Effector memory CD8-positive, alpha-beta T cell (primary cell): ENCODE results near the gene WNK2.

Experiments
- ATAC-seq: fragments of 150-1000 bp; cut with Tn5 transposase; replicated peaks from 2 replicates; pipeline ENCODE4 v1.10.0; 2021; ENCODE audit warnings: mild to moderate bottlenecking, moderate library complexity
- DNase-seq, 3 experiments: peaks; one replicate each; pipeline ENCODE4 v3.0.0; 2021
- H3K27ac Mint-ChIP-seq, 2 donors: one replicate each; pipeline ENCODE4 v1.8.0; 2022; ENCODE audit warnings: mild to moderate bottlenecking in 2 of 2, mixed read lengths in 2 of 2, moderate library complexity in 2 of 2
- H3K27me3 Mint-ChIP-seq, 2 donors: one replicate each; pipeline ENCODE4 v1.8.0; 2022; ENCODE audit warnings: mixed read lengths in 2 of 2
- H3K36me3 Mint-ChIP-seq: one replicate; pipeline ENCODE4 v1.8.0; 2022; ENCODE audit warnings: mild to moderate bottlenecking, moderate library complexity, mixed read lengths; ENCODE audit not compliant: insufficient read depth
- H3K4me1 Mint-ChIP-seq, 2 donors: one replicate each; pipeline ENCODE4 v1.8.0; 2022; ENCODE audit warnings: low read depth in 2 of 2, mixed read lengths in 2 of 2
- H3K4me3 Mint-ChIP-seq, 2 donors: one replicate each; pipeline ENCODE4 v1.8.0; 2022; ENCODE audit warnings: mild to moderate bottlenecking in 2 of 2, mixed read lengths in 2 of 2, moderate library complexity in 2 of 2
- H3K9me3 Mint-ChIP-seq, 2 donors: one replicate each; pipeline ENCODE4 v1.8.0; 2022; ENCODE audit warnings: mixed read lengths in 2 of 2

The WNK2 gene

GRCh38 chr9:93193388-93194220 lies 9.7 kb downstream of the WNK2 start:
- H3K4me1 Mint-ChIP-seq = no peaks in the 10 kb centered on the region
- H3K27ac Mint-ChIP-seq = peak overlapping the region in 1 of 2 donors; percentile 44
- H3K9me3 Mint-ChIP-seq = peaks cover 0 to 2% of the 10 kb centered on the region in 2 donors
- no peak for ATAC-seq
- DNase-seq = no peak
- no peak overlapping the region for H3K4me3 Mint-ChIP-seq
- H3K27me3 Mint-ChIP-seq = peaks cover 0 to 33% of the 10 kb centered on the region in 2 donors
- H3K36me3 Mint-ChIP-seq = no peaks in the 10 kb centered on the region

DNA sequence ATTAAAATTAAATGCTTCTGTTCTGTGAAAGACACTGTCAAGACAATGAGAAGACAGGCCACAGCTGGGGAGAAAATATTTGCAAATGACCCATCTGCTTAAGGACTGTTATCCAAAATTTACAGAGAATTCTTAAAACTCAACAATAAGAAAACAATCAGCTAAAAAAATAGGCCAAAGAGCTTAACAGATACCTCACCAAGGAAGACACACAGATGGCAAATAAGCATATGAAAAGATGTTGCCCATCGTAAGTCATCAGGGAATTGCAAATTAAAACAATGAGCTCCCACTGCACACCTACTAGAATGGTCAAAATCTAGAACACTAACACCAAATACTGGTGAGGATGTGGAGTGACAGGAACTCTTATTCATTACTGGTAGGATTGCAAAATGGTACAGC lies 10.3 kb downstream of the WNK2 start:
- no peaks in the 10 kb centered on the region for H3K4me1 Mint-ChIP-seq
- DNase-seq (no peak), ATAC-seq (no peak)

GRCh38 chr9:93194641-93195040 lies 10.7 kb downstream of the WNK2 start:
- Mint-ChIP-seq H3K27me3 (peaks cover 0 to 23% of the 10 kb centered on the region in 2 donors), H3K4me3 (no peak overlapping the region)
- no peak for ATAC-seq

More for the DNA sequence above, 10.3 kb downstream of the WNK2 start:
- peaks cover 0 to 27% of the 10 kb centered on the region in 2 donors for H3K27me3 Mint-ChIP-seq
- peak overlapping the region in 1 of 2 donors; percentile 44 for H3K27ac Mint-ChIP-seq
- peaks cover 0 to 2% of the 10 kb centered on the region in 2 donors for H3K9me3 Mint-ChIP-seq
- H3K4me3 Mint-ChIP-seq = no peak overlapping the region
- H3K36me3 Mint-ChIP-seq = no peaks in the 10 kb centered on the region

DNA sequence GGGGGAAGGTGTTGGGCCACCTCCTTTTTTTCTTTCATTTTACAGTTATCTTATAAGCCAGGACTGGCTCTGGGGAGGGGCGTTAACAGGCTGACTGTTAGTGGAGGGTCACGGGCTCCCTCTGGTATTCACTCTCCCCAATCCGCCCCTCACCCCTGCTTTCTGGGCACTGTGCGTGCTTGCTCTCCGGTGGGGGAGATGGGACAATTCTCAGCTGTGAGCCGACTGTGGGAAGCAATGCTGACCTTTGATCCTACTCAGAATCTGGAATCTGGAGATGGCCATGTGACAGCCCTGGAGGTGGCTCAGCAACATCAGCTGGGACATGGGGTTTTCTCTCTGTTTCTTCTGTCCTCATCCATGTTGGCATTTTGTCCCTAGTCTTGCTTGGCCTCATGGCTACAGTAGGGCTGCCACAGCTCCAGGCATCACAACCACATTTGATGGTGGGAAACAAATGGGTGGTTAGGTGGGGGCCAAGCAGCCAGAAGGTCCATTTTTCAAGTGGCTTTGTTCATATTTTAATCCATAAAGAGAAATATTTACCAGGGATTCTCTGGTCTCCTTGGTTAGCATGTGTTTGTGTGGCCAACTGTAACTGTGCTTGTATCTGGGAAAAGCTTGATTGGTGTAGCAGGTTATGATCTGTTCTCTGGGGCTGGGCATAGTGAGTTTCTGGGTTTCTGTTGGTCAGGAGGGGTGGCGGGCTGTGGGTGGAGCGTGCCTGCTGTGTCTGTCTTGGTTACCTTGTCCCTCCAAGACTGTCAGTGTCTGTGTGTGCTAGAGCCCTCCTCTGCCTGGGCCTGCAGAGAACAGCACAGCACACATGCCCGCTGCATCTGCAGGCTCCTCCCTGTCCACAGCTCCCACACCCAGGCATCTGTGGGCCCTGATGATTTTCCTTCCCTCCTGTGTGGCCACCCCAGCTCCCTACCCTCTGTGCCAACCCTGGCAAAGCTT lies 12.4 kb downstream of the WNK2 start:
- Mint-ChIP-seq H3K4me1 (no peaks in the 10 kb centered on the region), H3K27ac (peak overlapping the region in 1 of 2 donors; percentile 1), H3K27me3 (peaks cover 0 to 12% of the 10 kb centered on the region in 2 donors), H3K9me3 (peaks cover 0 to 2% of the 10 kb centered on the region in 2 donors), H3K36me3 (no peaks in the 10 kb centered on the region), H3K4me3 (no peak overlapping the region)
- DNase-seq = no peak
- no peak for ATAC-seq

More at GRCh38 chr9:93194641-93195040, 10.7 kb downstream of the WNK2 start:
- Mint-ChIP-seq H3K9me3 (peaks cover 0 to 2% of the 10 kb centered on the region in 2 donors), H3K27ac (no peak overlapping the region), H3K36me3 (no peaks in the 10 kb centered on the region), H3K4me1 (no peaks in the 10 kb centered on the region)
- no peak for DNase-seq

- Mint-ChIP-seq H3K4me3 (no peak overlapping the region), H3K9me3 (peaks cover 0 to 2% of the 10 kb centered on the region in 2 donors), H3K27ac (no peak overlapping the region), H3K27me3 (no peaks in the 10 kb centered on the region), H3K36me3 (no peaks in the 10 kb centered on the region), H3K4me1 (no peaks in the 10 kb centered on the region)
- DNase-seq = no peak
- ATAC-seq = no peak
Observed at GRCh38 chr9:93197670-93198069, 13.7 kb downstream of the WNK2 start.

DNA sequence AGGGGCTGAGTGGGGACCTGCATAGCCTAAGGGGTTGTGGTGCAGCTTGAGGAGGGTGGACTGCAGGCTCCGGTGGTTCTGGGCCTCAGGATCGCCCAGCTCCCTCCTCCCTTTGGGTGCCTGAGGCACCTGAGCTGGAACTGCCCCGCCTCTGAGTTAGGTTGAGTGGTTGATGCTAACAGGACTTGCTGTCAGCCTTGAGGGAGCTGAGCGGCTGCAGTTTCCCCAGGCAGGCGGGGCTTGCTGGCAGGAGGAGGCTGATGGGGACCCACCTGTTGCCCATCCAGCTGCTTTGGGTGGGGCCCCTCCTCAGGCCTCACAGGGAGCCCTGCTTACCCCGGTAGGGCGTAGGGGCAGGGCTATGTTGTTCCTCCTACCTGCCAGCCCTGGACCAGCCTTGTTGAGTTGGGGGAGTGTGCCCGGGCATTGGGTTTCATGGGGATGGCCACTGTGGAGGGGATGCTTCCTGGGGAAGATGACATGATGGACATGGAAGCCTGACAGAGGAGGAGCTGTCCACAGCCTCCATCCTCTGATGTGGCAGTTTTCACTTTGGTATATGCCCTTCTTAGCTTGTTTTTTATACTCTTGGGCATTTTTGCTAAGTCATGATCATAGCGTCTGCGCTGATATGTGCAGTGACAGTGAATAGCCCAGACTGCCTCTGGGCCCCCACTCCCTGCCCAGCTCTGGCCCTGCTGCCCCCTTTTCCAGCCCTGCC lies 14.3 kb downstream of the WNK2 start:
- Mint-ChIP-seq H3K27me3 (peaks cover 0 to 3% of the 10 kb centered on the region in 2 donors), H3K27ac (no peak overlapping the region), H3K36me3 (no peaks in the 10 kb centered on the region), H3K4me3 (no peak overlapping the region), H3K4me1 (peaks cover 2 to 3% of the 10 kb centered on the region in 2 donors), H3K9me3 (peaks cover 0 to 2% of the 10 kb centered on the region in 2 donors)
- no peak for DNase-seq
- no peak for ATAC-seq

DNA sequence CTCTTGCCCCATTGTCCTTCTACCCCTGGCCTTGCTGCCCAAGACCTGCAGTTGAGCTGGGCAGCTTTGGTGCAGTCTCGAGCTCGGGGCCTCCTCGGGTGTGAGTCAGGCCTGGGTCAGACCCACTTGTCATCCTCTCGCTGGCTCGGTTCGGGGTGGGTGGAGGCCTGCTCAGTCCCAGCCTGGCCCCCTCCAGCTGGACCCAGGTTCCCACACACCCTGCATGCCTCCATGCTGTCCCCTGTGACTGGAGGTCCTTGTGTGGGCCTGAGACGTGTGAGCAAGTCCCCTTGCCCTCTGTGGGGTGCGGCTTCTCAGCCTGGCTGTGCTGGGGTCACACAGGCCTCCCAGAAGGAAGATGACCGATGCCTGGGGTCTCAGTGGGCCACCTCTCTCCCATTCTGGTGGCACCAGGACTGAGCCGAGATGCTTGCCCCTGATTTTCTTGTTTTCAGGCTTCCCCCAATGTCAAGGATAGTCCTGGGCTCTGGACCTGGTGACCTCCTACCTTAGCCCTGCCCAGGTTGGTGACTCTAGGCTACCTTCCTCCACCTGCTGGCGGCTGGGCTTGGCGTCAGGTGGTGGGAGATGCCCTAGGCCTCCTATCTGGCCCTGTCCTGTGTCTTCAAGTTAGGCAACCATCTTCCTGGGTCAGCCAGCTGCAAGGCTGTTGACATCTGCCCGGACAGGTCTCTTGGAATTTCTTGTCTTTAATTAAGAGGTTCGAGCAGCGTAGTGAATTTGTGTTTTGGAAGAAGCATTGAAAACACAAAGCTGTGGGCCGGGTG lies 15.1 kb downstream of the WNK2 start:
- no peak overlapping the region for H3K27ac Mint-ChIP-seq
- ATAC-seq = no peak
- peaks cover 0 to 2% of the 10 kb centered on the region in 2 donors for H3K9me3 Mint-ChIP-seq
- H3K27me3 Mint-ChIP-seq = peaks cover 0 to 10% of the 10 kb centered on the region in 2 donors
- H3K4me1 Mint-ChIP-seq = peaks cover 9 to 11% of the 10 kb centered on the region in 2 donors
- DNase-seq = no peak
- H3K36me3 Mint-ChIP-seq = no peaks in the 10 kb centered on the region
- H3K4me3 Mint-ChIP-seq = no peak overlapping the region

DNA sequence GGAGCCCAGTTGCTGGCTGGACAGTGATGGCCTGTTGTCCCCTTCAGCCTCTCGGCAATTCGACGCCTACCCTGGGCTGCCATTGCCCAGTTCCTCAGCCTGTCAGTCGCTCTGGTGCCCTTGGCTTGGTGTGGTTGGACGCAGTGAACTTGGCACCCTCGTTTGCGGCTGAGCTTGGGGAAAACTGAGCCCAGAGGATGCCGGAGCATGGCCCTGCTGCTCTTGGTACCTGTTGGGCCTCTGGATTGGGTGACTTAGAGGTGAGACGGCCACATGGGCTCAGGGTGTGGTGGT lies 16.5 kb downstream of the WNK2 start:
- DNase-seq = no peak
- no peaks in the 10 kb centered on the region for H3K36me3 Mint-ChIP-seq
- peaks cover 0 to 10% of the 10 kb centered on the region in 2 donors for H3K27me3 Mint-ChIP-seq
- peaks cover 21 to 23% of the 10 kb centered on the region in 2 donors for H3K4me1 Mint-ChIP-seq
- H3K27ac Mint-ChIP-seq = no peak overlapping the region
- H3K4me3 Mint-ChIP-seq = no peak overlapping the region
- peaks cover 0 to 2% of the 10 kb centered on the region in 2 donors for H3K9me3 Mint-ChIP-seq
- ATAC-seq = no peak

DNA sequence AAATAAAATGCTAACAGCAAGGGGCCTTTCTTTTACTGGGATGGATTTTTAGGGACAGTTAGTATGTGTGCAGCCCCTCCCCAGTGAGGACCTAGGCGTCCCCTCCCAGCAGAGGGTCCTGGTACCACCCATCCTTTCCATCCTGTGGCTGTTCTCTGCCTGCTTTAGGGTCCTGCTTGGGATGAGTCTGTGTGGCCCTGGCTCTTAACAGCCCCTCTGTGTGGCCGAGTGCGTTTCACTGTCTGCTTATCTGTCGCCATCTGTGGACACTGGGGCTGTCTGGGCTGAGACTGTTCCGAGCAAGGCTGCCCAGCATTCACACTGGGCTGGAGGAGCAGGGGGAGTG lies 17.0 kb downstream of the WNK2 start:
- H3K9me3 Mint-ChIP-seq = peaks cover 0 to 2% of the 10 kb centered on the region in 2 donors
- H3K36me3 Mint-ChIP-seq = no peaks in the 10 kb centered on the region

GRCh38 chr9:93203026-93203717 lies 19.2 kb downstream of the WNK2 start:
- no peak for ATAC-seq
- H3K4me1 Mint-ChIP-seq = peaks cover 23 to 24% of the 10 kb centered on the region in 2 donors
- peak overlapping the region; percentile 61 to 89 for H3K27ac Mint-ChIP-seq
- no peak for DNase-seq
- H3K36me3 Mint-ChIP-seq = no peaks in the 10 kb centered on the region
- H3K27me3 Mint-ChIP-seq = peaks cover 0 to 10% of the 10 kb centered on the region in 2 donors
- H3K4me3 Mint-ChIP-seq = no peak overlapping the region
- no peaks in the 10 kb centered on the region for H3K9me3 Mint-ChIP-seq

More for the DNA sequence above, 17.0 kb downstream of the WNK2 start:
- peaks cover 23 to 24% of the 10 kb centered on the region in 2 donors for H3K4me1 Mint-ChIP-seq
- no peak for ATAC-seq
- peak overlapping the region in 1 of 2 donors; percentile 13 for H3K27ac Mint-ChIP-seq
- no peak overlapping the region for H3K4me3 Mint-ChIP-seq
- no peak for DNase-seq
- peaks cover 0 to 10% of the 10 kb centered on the region in 2 donors for H3K27me3 Mint-ChIP-seq

DNA sequence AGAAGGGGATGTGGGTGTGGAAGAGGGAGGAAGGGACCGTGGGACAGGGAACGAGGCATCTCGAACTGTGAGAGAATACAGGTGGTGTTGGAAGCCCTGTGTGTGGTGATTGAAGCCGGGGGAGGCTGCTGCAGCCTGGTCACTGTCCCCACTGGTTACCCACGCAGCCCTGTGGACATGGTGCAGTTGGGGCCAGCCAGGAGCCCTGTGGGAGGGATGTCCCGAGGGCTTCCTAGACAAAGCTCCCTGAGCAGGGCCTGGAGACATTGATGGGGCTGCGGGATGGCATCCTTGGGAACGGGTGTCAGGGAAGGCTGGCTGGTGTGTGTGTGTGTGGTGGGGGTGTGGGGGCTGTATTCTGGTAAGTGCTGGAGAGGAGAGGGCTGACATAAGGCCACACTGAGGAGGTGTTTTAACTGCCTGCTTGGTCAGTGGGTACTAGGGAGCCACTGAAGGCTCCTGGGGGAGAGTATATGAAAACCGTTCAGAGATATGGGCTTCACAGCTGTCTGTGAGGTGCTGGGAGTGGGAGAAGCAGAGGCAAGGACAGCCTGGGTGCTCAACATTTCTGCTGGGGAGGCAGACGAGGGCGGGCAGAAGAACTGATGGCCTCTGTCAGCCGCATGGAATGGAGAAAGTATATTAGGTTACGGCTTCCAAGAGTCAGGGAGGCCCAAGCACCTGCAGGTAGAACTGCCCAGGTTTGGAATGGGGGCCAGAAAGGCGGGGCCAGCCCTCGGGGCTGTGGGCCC lies 20.0 kb downstream of the WNK2 start:
- Mint-ChIP-seq H3K4me1 (peaks cover 24 to 25% of the 10 kb centered on the region in 2 donors), H3K9me3 (no peaks in the 10 kb centered on the region), H3K27ac (peak overlapping the region; percentile 61 to 89), H3K36me3 (no peaks in the 10 kb centered on the region), H3K27me3 (peaks cover 0 to 10% of the 10 kb centered on the region in 2 donors), H3K4me3 (peak overlapping the region in 1 of 2 donors; percentile 25)
- ATAC-seq (no peak), DNase-seq (no peak)
